Skeletal muscle satellite cell (primary cell): ENCODE results near the gene NLE1.
A peak's percentile ranks its signal among the peaks of the same experiment; 100 is the strongest.

Experiments
- H3K27me3 ChIP-seq: 2 replicates; pipeline ENCODE4 v1.7.0; 2013; ENCODE audit warnings: low read length; ENCODE audit not compliant: control insufficient read depth, insufficient read depth
- H3K36me3 ChIP-seq: 2 replicates; pipeline ENCODE4 v1.7.0; 2013; ENCODE audit warnings: mild to moderate bottlenecking, control low read depth, low read length; ENCODE audit not compliant: insufficient read depth
- H3K4me1 ChIP-seq: 2 replicates; pipeline ENCODE4 v1.7.0; 2013; ENCODE audit warnings: low read length; ENCODE audit not compliant: control insufficient read depth, insufficient read depth
- H3K4me2 ChIP-seq: 2 replicates; pipeline ENCODE4 v1.7.0; 2013; ENCODE audit warnings: mild to moderate bottlenecking, low read length
- H3K4me3 ChIP-seq: 2 replicates; pipeline ENCODE4 v1.7.0; 2013; ENCODE audit warnings: low read length
- H3K9ac ChIP-seq: 2 replicates; pipeline ENCODE4 v1.7.0; 2013; ENCODE audit warnings: mild to moderate bottlenecking, low read depth, low read length, moderate library complexity
- H3K9me3 ChIP-seq: replicated peaks from 2 replicates; pipeline ENCODE4 v1.7.0; 2013; ENCODE audit warnings: mild to moderate bottlenecking, control low read depth, low read length

Gene NLE1

GRCh38 chr17:35146214-35146833, 4.2 kb upstream of the NLE1 start:
- H3K4me1 ChIP-seq: no peaks in the 10 kb centered on the region
- no peak overlapping the region for H3K4me3 ChIP-seq
- no peak overlapping the region for H3K9ac ChIP-seq
- no peaks in the 10 kb centered on the region for H3K36me3 ChIP-seq
- H3K9me3 ChIP-seq: no peaks in the 10 kb centered on the region
- H3K27me3 ChIP-seq: peaks cover 19% of the 10 kb centered on the region
- no peak overlapping the region for H3K4me2 ChIP-seq

DNA sequence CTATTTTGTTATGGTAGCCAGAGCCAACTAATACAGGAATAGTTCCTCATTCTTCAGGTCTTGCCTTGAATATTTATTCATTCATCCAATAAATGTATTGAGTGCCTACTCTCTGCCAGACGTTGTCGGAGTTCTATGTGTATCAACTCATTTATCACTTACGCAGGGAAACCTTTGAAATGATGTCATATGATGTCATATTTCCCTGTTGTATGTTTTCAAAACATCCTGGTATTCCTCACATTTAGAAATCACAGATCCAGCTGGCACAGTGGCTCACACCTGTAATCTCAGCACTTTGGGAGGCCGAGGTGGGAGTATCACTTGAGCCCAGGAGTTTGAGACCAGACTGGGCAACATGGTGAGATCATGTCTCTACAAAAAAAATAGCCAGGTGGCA, 2.7 kb upstream of the NLE1 start:
- Histone ChIP-seq H3K27me3 (peaks cover 17% of the 10 kb centered on the region), H3K4me1 (peaks cover 4% of the 10 kb centered on the region), H3K4me3 (no peak overlapping the region), H3K36me3 (peaks cover 2% of the 10 kb centered on the region), H3K9ac (no peak overlapping the region), H3K4me2 (no peak overlapping the region), H3K9me3 (no peaks in the 10 kb centered on the region)

DNA sequence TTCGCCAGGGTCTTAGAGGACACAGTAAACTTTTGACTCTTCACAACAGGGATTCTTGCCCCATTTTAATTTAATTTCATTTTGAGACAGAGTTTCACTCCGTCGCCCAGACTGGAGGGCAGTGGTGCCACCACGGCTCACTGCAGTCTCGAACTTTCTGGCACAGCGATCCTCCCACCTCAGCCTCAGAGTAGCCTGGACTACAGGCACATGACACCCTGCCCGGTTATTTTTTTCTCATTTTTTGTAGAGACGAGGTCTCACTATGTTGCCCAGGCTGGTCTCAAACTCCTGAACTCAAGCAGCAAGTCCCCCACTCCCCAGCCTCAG, 329 bp upstream of the NLE1 start:
- peak overlapping the region; percentile 35 for H3K4me2 ChIP-seq
- H3K36me3 ChIP-seq: peaks cover 22% of the 10 kb centered on the region
- H3K9me3 ChIP-seq: no peaks in the 10 kb centered on the region
- peaks cover 4% of the 10 kb centered on the region for H3K4me1 ChIP-seq
- peaks cover 7% of the 10 kb centered on the region for H3K27me3 ChIP-seq
- H3K4me3 ChIP-seq: peak overlapping the region; percentile 96
- H3K9ac ChIP-seq: no peak overlapping the region

DNA sequence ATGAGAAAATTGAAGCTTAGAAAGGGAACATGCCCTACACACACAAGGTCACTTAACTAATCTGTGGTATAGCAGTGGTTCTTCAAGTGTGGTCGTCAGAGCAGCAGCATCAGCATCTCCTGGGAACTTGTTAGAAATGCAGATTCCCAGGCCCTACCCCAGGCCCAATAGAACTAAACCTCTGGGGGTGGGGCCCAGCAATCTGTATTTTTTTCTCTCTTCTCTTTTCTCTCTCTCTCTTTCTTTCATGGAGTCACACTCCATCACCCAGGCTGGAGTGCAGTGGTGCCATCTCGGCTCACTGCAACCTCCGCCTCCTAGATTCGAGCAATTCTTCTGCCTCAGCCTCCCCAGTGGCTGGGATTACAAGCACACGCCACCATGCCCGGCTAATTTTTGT, 3.9 kb downstream of the NLE1 start:
- Histone ChIP-seq H3K36me3 (peaks cover 57% of the 10 kb centered on the region), H3K27me3 (no peaks in the 10 kb centered on the region), H3K4me3 (no peak overlapping the region), H3K9ac (no peak overlapping the region), H3K4me2 (no peak overlapping the region), H3K9me3 (no peaks in the 10 kb centered on the region), H3K4me1 (peaks cover 4% of the 10 kb centered on the region)

DNA sequence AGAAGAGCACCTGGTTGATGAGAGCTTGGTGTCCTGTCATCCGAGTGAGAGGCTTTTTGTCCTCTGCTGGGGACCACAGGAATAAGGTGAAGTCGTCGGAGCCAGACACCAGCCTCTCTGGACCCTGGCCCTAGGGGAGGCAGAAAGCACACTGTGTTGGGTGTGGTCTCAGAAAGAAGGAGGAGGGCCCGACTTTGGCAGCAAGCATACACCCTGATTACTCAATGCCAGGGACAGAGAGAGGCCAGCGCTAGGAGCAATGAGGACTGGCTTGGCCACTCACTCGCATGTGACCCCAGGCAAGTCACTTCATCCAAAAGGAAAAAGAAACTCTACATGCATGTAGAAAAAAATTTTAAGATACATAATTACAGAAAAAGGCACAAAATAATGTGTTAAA, 6.8 kb downstream of the NLE1 start:
- Histone ChIP-seq H3K9ac (no peak overlapping the region), H3K9me3 (no peaks in the 10 kb centered on the region), H3K4me3 (no peak overlapping the region), H3K4me2 (no peak overlapping the region), H3K36me3 (peaks cover 85% of the 10 kb centered on the region), H3K27me3 (no peaks in the 10 kb centered on the region), H3K4me1 (peaks cover 4% of the 10 kb centered on the region)

DNA sequence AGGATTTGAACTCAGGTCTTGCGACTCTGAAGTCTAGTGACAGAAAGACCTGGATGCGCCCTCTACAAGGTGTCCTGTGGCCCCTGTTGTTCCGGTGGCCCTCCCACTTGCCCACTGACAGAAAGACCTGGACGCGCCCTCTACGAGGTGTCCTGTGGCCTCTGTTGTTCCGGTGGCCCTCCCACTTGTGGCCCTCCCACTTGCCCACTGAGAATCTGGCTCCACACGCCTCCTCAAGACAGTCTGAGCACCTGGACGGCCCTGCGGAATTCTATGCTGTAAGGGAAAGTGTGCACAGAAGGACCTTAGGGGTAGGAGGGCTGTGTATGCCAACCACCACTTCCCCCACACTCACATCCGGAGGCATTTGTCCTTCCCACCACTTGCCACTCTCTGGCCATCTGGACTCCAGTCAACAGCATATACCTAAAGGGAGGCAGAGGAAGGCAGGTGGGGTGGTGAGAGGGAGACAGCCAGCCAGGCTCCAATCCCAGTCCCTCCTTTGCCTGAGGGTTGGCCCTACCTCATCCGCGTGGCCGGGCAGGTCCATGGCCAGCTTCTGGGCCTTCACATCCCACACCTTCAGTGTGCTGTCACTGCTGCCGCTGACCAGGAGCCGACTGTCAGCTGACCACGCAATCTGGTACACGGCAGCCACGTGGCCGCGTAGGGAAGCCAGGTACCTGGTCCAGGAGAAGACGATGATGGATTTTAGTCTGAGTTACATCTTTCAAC, 9.1 kb downstream of the NLE1 start:
- Histone ChIP-seq H3K4me2 (no peak overlapping the region), H3K4me3 (no peak overlapping the region), H3K4me1 (peaks cover 15% of the 10 kb centered on the region), H3K9ac (no peak overlapping the region), H3K9me3 (no peaks in the 10 kb centered on the region), H3K36me3 (peaks cover 72% of the 10 kb centered on the region), H3K27me3 (no peaks in the 10 kb centered on the region)

DNA sequence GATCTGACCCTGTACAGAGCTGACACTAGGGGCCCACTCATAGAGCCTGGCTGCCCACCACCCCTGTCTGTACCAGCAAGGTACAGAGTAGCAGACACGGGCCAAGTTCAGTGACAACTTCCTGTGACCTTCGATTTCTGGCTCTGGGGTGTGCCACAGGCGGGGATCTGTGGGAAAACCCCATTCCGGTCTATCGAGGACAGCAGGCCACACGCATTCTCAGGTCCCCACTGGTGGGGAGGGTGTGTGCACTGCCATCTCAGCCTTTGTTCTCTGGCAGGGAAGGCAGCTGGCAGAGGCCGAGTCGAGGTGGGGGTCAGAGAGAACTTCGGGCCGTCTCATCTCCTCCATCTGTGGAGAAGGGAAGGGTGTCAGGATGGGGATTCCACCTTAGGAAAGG, 10.0 kb downstream of the NLE1 start:
- H3K4me3 ChIP-seq: no peak overlapping the region
- H3K27me3 ChIP-seq: no peaks in the 10 kb centered on the region
- H3K4me2 ChIP-seq: no peak overlapping the region
- peaks cover 63% of the 10 kb centered on the region for H3K36me3 ChIP-seq
- H3K9ac ChIP-seq: no peak overlapping the region
- peaks cover 15% of the 10 kb centered on the region for H3K4me1 ChIP-seq
- H3K9me3 ChIP-seq: no peaks in the 10 kb centered on the region

DNA sequence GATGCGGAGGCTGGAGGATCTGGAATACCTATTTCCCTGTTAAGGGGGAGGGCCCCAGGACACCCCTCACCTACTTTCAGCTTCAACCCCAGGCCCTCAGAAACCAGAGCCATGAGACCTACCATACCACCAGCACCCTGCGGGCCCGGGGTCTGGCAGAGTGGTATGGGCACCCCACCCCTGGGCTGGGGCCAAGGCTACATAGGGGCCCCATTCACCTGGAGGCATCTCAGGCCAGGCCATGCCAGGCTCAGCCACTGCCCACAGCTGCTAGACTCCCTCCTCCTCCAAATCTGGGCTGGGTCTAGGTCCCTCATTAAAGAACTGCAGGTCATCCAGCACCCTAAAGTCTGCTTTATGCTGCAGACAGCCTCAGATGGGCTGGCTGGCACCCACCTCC, 11.7 kb downstream of the NLE1 start:
- H3K4me1 ChIP-seq: peaks cover 15% of the 10 kb centered on the region
- no peaks in the 10 kb centered on the region for H3K27me3 ChIP-seq
- no peaks in the 10 kb centered on the region for H3K9me3 ChIP-seq
- no peak overlapping the region for H3K9ac ChIP-seq
- H3K36me3 ChIP-seq: peaks cover 49% of the 10 kb centered on the region
- no peak overlapping the region for H3K4me3 ChIP-seq
- no peak overlapping the region for H3K4me2 ChIP-seq

GRCh38 chr17:35129973-35130351, 12.1 kb downstream of the NLE1 start:
- Histone ChIP-seq H3K4me2 (no peak overlapping the region), H3K4me1 (peaks cover 15% of the 10 kb centered on the region), H3K36me3 (peaks cover 45% of the 10 kb centered on the region), H3K4me3 (no peak overlapping the region), H3K9ac (no peak overlapping the region), H3K27me3 (no peaks in the 10 kb centered on the region), H3K9me3 (no peaks in the 10 kb centered on the region)

GRCh38 chr17:35129154-35129972, 12.7 kb downstream of the NLE1 start:
- Histone ChIP-seq H3K27me3 (no peaks in the 10 kb centered on the region), H3K9me3 (no peaks in the 10 kb centered on the region), H3K4me1 (peaks cover 15% of the 10 kb centered on the region), H3K36me3 (peaks cover 42% of the 10 kb centered on the region), H3K4me2 (no peak overlapping the region), H3K4me3 (no peak overlapping the region), H3K9ac (no peak overlapping the region)

DNA sequence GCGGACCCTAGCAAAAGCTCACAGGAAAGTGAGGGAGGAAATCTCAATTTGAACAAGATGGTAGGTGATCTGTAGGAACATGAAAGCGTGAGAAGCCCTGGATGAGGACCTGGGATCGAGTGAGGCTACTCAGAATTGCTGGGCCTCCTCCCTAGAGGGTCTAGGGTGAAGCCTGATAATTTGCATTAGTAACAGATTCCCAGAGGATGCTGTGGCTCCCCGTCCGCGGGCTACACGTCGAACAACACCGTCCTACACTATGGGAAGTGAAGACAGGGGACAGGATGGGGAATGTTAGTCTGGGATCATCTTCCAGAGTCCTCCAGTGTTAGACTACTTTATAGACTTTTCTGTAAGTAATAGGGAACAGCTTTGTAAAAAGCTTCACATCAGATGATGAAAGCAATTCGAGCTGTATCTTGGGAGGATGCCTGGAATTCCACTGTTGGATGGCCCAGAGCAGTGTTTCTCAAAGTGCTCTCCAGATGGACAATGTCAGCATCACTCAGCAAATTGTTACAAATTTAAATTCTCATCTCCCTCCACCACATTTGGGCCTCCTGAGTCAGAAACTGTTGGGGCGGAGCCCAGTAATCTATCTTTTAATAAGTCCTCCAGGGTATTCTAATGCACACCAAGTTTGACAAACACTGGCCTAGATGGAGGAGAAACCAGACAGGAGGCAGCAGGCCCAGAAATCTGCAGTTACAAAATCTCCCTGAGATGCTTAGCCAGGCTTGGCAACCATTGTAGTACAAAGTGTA, 14.2 kb downstream of the NLE1 start:
- no peak overlapping the region for H3K4me3 ChIP-seq
- peaks cover 28% of the 10 kb centered on the region for H3K36me3 ChIP-seq
- H3K9me3 ChIP-seq: no peaks in the 10 kb centered on the region
- peaks cover 15% of the 10 kb centered on the region for H3K4me1 ChIP-seq
- H3K27me3 ChIP-seq: no peaks in the 10 kb centered on the region
- H3K4me2 ChIP-seq: no peak overlapping the region
- H3K9ac ChIP-seq: no peak overlapping the region
